Liver (tissue), 3 donors: ENCODE measurements around the gene PUS10.

Experiments used
- CTCF ChIP-seq: fragments of 150-350 bp; IDR thresholded peaks from 2 replicates; pipeline ENCODE4 v1.5.1; 2017; ENCODE audit warnings: improper control_type of control experiment, low read depth, low read length; ENCODE audit not compliant: missing input control
- EGR1 ChIP-seq, 2 donors: IDR thresholded peaks; 2 replicates each; pipeline ENCODE4 v1.6.1; 2016 to 2018; ENCODE audit warnings: antibody characterized with exemption in 2 of 2, low read depth in 2 of 2
- GABPA ChIP-seq, 2 donors: IDR thresholded peaks in 1 of 2; conservative IDR thresholded peaks in 1 of 2; 2 replicates each; pipeline ENCODE4 v1.6.1; 2016; ENCODE audit warnings: antibody characterized with exemption in 2 of 2, mild to moderate bottlenecking in 1 of 2, moderate library complexity in 1 of 2
- HNF4A ChIP-seq, 2 donors: conservative IDR thresholded peaks; 2 replicates each; pipeline ENCODE4 v1.6.1; 2016; ENCODE audit warnings: antibody characterized with exemption in 2 of 2, mild to moderate bottlenecking in 2 of 2
- JUND ChIP-seq, 2 donors: IDR thresholded peaks; 2 replicates each; pipeline ENCODE4 v1.6.1; 2016; ENCODE audit warnings: antibody characterized with exemption in 2 of 2
- NR2F2 ChIP-seq: IDR thresholded peaks from 2 replicates; pipeline ENCODE4 v1.6.1; 2016; ENCODE audit warnings: antibody characterized with exemption
- RAD21 ChIP-seq, 2 donors: IDR thresholded peaks; 2 replicates each; pipeline ENCODE4 v1.6.1; 2016; ENCODE audit warnings: antibody characterized with exemption in 2 of 2, mild to moderate bottlenecking in 2 of 2
- REST ChIP-seq: IDR thresholded peaks from 2 replicates; pipeline ENCODE4 v1.6.1; 2016; ENCODE audit warnings: antibody characterized with exemption, mild to moderate bottlenecking
- TAF1 ChIP-seq: conservative IDR thresholded peaks from 2 replicates; pipeline ENCODE4 v1.6.1; 2016; ENCODE audit warnings: antibody characterized with exemption, mild to moderate bottlenecking
- YY1 ChIP-seq: IDR thresholded peaks from 2 replicates; pipeline ENCODE4 v1.6.1; 2016; ENCODE audit warnings: antibody characterized with exemption, mild to moderate bottlenecking
- TF ChIP-seq, protein P1 (sequence below): IDR thresholded peaks from 2 replicates; pipeline ENCODE4 v1.6.1; 2016; ENCODE audit warnings: antibody characterized with exemption
- TF ChIP-seq, protein P2 (sequence below): IDR thresholded peaks from 2 replicates; pipeline ENCODE4 v1.6.1; 2016; ENCODE audit warnings: antibody characterized with exemption
- donor health status: healthy.
- donor health status: healthy.

DNA sequence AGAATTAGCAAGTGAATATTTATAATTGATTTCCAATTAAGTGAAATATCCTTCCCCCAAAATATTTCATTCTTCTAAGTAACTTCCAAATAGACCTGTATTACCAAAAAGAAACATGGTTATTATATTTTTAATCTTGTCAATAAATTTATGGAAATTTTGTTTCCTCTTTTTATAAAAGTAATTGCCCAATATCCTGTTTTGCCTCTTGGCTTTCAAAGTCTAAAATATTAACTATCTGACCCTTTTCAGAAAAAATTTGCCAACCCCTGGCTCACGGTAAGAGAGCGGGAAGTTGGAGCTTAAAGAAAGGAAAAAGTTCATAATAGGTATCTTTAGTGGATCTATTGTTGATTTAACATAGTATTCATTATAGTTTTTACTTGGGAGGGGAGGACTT is 27.2 kb upstream of the PUS10 start:
- no peak for TF ChIP-seq CTCF
- no peak for TF ChIP-seq REST
- TF ChIP-seq, protein P1, sequence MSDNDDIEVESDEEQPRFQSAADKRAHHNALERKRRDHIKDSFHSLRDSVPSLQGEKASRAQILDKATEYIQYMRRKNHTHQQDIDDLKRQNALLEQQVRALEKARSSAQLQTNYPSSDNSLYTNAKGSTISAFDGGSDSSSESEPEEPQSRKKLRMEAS, result no peak
- no peak for TF ChIP-seq EGR1 (IDR thresholded peaks at IDR 0.05; ENCODE audit: low read depth in 2 of 2)
- TF ChIP-seq TAF1, result no peak
- TF ChIP-seq YY1, result no peak
- TF ChIP-seq, protein P2, sequence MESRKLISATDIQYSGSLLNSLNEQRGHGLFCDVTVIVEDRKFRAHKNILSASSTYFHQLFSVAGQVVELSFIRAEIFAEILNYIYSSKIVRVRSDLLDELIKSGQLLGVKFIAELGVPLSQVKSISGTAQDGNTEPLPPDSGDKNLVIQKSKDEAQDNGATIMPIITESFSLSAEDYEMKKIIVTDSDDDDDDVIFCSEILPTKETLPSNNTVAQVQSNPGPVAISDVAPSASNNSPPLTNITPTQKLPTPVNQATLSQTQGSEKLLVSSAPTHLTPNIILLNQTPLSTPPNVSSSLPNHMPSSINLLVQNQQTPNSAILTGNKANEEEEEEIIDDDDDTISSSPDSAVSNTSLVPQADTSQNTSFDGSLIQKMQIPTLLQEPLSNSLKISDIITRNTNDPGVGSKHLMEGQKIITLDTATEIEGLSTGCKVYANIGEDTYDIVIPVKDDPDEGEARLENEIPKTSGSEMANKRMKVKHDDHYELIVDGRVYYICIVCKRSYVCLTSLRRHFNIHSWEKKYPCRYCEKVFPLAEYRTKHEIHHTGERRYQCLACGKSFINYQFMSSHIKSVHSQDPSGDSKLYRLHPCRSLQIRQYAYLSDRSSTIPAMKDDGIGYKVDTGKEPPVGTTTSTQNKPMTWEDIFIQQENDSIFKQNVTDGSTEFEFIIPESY, result no peak
- no peak for TF ChIP-seq JUND (IDR thresholded peaks at IDR 0.05)
- no peak for TF ChIP-seq NR2F2
- TF ChIP-seq GABPA (IDR thresholded peaks at IDR 0.05 in 1 of 2, conservative IDR thresholded peaks at IDR 0.05 in 1 of 2), result no peak
- no peak for TF ChIP-seq RAD21 (IDR thresholded peaks at IDR 0.05)
- TF ChIP-seq HNF4A (conservative IDR thresholded peaks at IDR 0.05), result no peak
